ENCODE data around the gene UNCX. TPM values are rescaled to one million over a fixed set of nuclear protein-coding genes. Genes with fewer than 3 reads are reported as not detected.
"Not testable (repeated sequence)": the region's sequence is repeated elsewhere in the genome, so short reads cannot be mapped to it uniquely, and the experiment has no call there.

The UNCX gene
- total RNA-seq, 1 donor from 2014 or later = not detected

DNA sequence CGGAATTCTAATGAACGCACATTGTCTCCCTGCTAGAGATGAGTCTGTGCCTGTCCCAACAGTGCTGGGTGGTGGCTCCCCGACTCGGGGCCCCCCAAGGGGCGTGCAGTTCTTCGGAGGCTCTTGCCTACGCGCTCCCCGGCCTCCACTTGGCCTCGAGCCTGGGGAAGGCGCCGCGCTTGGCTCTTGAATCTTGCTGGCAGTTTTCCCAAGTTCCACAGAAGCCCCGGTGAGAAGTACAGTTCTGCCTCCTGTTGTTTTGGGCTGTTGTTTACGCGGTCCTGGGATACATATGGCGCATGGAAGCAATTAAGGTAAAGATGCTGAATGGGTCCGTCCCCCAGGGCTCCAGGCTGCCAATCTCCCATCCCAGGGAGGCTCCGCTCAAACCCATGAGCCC lies 32.6 kb upstream of the UNCX start:
- Mint-ChIP-seq H3K36me3 (ENCODE audit: unreplicated experiment) (no peaks in the 10 kb centered on the region), H3K9me3 (ENCODE audit: unreplicated experiment) (no peaks in the 10 kb centered on the region), H3K27ac (ENCODE audit: unreplicated experiment) (no peak overlapping the region), H3K27me3 (ENCODE audit: unreplicated experiment) (peaks cover 36% of the 10 kb centered on the region), H3K4me1 (ENCODE audit: unreplicated experiment) (no peaks in the 10 kb centered on the region), H3K4me3 (ENCODE audit: unreplicated experiment) (no peak overlapping the region)
- no peak for DNase-seq (ENCODE audit: extremely low spot score, unreplicated experiment)
- TF ChIP-seq, protein P1, sequence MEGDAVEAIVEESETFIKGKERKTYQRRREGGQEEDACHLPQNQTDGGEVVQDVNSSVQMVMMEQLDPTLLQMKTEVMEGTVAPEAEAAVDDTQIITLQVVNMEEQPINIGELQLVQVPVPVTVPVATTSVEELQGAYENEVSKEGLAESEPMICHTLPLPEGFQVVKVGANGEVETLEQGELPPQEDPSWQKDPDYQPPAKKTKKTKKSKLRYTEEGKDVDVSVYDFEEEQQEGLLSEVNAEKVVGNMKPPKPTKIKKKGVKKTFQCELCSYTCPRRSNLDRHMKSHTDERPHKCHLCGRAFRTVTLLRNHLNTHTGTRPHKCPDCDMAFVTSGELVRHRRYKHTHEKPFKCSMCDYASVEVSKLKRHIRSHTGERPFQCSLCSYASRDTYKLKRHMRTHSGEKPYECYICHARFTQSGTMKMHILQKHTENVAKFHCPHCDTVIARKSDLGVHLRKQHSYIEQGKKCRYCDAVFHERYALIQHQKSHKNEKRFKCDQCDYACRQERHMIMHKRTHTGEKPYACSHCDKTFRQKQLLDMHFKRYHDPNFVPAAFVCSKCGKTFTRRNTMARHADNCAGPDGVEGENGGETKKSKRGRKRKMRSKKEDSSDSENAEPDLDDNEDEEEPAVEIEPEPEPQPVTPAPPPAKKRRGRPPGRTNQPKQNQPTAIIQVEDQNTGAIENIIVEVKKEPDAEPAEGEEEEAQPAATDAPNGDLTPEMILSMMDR (IDR thresholded peaks at IDR 0.05) = no peak

GRCh38 chr7:1201916-1202315 lies 30.8 kb upstream of the UNCX start:
- Mint-ChIP-seq H3K27me3 (ENCODE audit: unreplicated experiment) (peaks cover 37% of the 10 kb centered on the region), H3K36me3 (ENCODE audit: unreplicated experiment) (no peaks in the 10 kb centered on the region), H3K9me3 (ENCODE audit: unreplicated experiment) (no peaks in the 10 kb centered on the region), H3K4me1 (ENCODE audit: unreplicated experiment) (no peaks in the 10 kb centered on the region), H3K27ac (ENCODE audit: unreplicated experiment) (no peak overlapping the region), H3K4me3 (ENCODE audit: unreplicated experiment) (no peak overlapping the region)
- TF ChIP-seq, protein P1 (IDR thresholded peaks at IDR 0.05) = no peak
- no peak for DNase-seq (ENCODE audit: extremely low spot score, unreplicated experiment)

GRCh38 chr7:1202914-1203313 lies 29.8 kb upstream of the UNCX start:
- DNase-seq (ENCODE audit: extremely low spot score, unreplicated experiment); H3K36me3 Mint-ChIP-seq (ENCODE audit: unreplicated experiment); H3K9me3 Mint-ChIP-seq (ENCODE audit: unreplicated experiment); H3K4me1 Mint-ChIP-seq (ENCODE audit: unreplicated experiment); H3K27ac Mint-ChIP-seq (ENCODE audit: unreplicated experiment); H3K4me3 Mint-ChIP-seq (ENCODE audit: unreplicated experiment): not testable (repeated sequence)
- peaks cover 35% of the 10 kb centered on the region for H3K27me3 Mint-ChIP-seq (ENCODE audit: unreplicated experiment)

- Mint-ChIP-seq H3K27ac (ENCODE audit: unreplicated experiment) (no peak overlapping the region), H3K4me1 (ENCODE audit: unreplicated experiment) (no peaks in the 10 kb centered on the region)
- no peak for DNase-seq (ENCODE audit: extremely low spot score, unreplicated experiment)
These were observed 28.1 kb upstream of the UNCX start for GRCh38 chr7:1204460-1205140.

DNA sequence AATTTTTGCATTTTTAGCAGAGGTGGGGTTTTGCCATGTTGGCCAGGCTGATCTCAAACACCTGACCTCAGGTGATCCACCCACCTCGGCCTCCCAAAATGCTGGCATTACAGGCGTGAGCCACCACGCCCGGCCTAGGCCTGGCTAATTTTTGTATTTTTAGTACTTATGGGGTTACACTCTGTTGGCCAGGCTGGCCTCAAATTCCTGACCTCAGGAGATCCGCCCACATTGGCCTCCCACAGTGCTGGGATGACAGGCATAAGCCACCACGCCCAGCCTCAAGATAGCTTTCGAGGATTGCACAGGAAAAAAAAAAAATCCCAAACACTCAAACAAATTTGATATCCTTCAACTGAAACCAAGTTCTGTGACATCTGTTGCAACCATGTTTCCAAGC lies 26.9 kb upstream of the UNCX start:
- not testable (repeated sequence) for H3K4me1 Mint-ChIP-seq (ENCODE audit: unreplicated experiment); H3K36me3 Mint-ChIP-seq (ENCODE audit: unreplicated experiment); H3K27ac Mint-ChIP-seq (ENCODE audit: unreplicated experiment); H3K9me3 Mint-ChIP-seq (ENCODE audit: unreplicated experiment); DNase-seq (ENCODE audit: extremely low spot score, unreplicated experiment); H3K4me3 Mint-ChIP-seq (ENCODE audit: unreplicated experiment)
- H3K27me3 Mint-ChIP-seq (ENCODE audit: unreplicated experiment) = peaks cover 51% of the 10 kb centered on the region

More at GRCh38 chr7:1204460-1205140, 28.1 kb upstream of the UNCX start:
- Mint-ChIP-seq H3K36me3 (ENCODE audit: unreplicated experiment) (peaks cover 4% of the 10 kb centered on the region), H3K4me3 (ENCODE audit: unreplicated experiment) (no peak overlapping the region), H3K27me3 (ENCODE audit: unreplicated experiment) (peaks cover 45% of the 10 kb centered on the region), H3K9me3 (ENCODE audit: unreplicated experiment) (no peaks in the 10 kb centered on the region)
- TF ChIP-seq, protein P1 (IDR thresholded peaks at IDR 0.05) = no peak

- Mint-ChIP-seq H3K4me3 (ENCODE audit: unreplicated experiment) (no peak overlapping the region), H3K27me3 (ENCODE audit: unreplicated experiment) (peaks cover 61% of the 10 kb centered on the region)
These were observed 23.6 kb upstream of the UNCX start for GRCh38 chr7:1209097-1209496.

More at GRCh38 chr7:1209097-1209496, 23.6 kb upstream of the UNCX start:
- Mint-ChIP-seq H3K9me3 (ENCODE audit: unreplicated experiment) (no peaks in the 10 kb centered on the region), H3K4me1 (ENCODE audit: unreplicated experiment) (peaks cover 16% of the 10 kb centered on the region), H3K36me3 (ENCODE audit: unreplicated experiment) (peaks cover 4% of the 10 kb centered on the region), H3K27ac (ENCODE audit: unreplicated experiment) (no peak overlapping the region)
- TF ChIP-seq, protein P1 (IDR thresholded peaks at IDR 0.05) = no peak
- no peak for DNase-seq (ENCODE audit: extremely low spot score, unreplicated experiment)

Measured in osteocyte (in vitro differentiated cells).